GM12878 (cell line): Measurements from ENCODE around the gene ABHD17A. TPM values are rescaled to one million over a fixed set of nuclear protein-coding genes. Genes with fewer than 3 reads are reported as not detected.
A peak's percentile ranks its signal among the peaks of the same experiment; 100 is the strongest.
"Not testable (repeated sequence)": the region's sequence is repeated elsewhere in the genome, so short reads cannot be mapped to it uniquely, and the experiment has no call there.

Experiments
- ATAC-seq: fragments of 200-7000 bp; cut with Tn5 transposase; 3 replicates; pipeline ENCODE4 v1.9.1; 2020; ENCODE audit warnings: mild to moderate bottlenecking, moderate library complexity
- BruUV-seq: library from RNA; stranded (reverse); fragments of 400-500 nt; replicated peaks from 2 replicates; lab custom pipeline; 2021; lab: Mats Ljungman, UMichigan
- CTCF ChIA-PET: fragments of 300-600 bp; sonication (Branson Sonifier 250); formaldehyde crosslinking; extraction: SDS; loops from one replicate; lab custom pipeline; 2021; ENCODE audit warnings: inconsistent platforms; lab: Yijun Ruan, JAX
- POLR2A ChIA-PET: fragments of 350-600 bp; formaldehyde crosslinking; extraction: SDS; loops from one replicate; lab custom pipeline; 2021; ENCODE audit warnings: inconsistent platforms; lab: Charles Lee
- RAD21 ChIA-PET: fragments of 300-600 bp; sonication (Branson Sonifier 250); formaldehyde crosslinking; loops from one replicate; lab custom pipeline; 2023; ENCODE audit warnings: antibody characterized with exemption; ENCODE audit not compliant: unreplicated experiment; lab: Charles Lee
- SMC1A ChIA-PET: fragments of 300-600 bp; sonication (Branson Sonifier 250); formaldehyde crosslinking; loops from one replicate; lab custom pipeline; 2023; ENCODE audit not compliant: unreplicated experiment, uncharacterized antibody; lab: Charles Lee
- DNase-seq: peaks from one replicate; pipeline ENCODE4 v3.0.0-alpha.2; 2011; ENCODE audit warnings: low read depth, low spot score
- FAIRE-seq: peaks from 3 replicates; lab custom pipeline; 2011; peaks lifted over from hg19 to GRCh38; lab: Jason Lieb, UNC
- H2AFZ ChIP-seq: 2 replicates; pipeline ENCODE4 v1.6.0; 2011; ENCODE audit warnings: low read depth, low read length, control low read depth; ENCODE audit not compliant: control insufficient read depth
- H3K27ac ChIP-seq: 2 replicates; pipeline ENCODE4 v1.5.1; 2011; ENCODE audit warnings: control low read depth; ENCODE audit not compliant: control insufficient read depth, insufficient read depth
- H3K27me3 ChIP-seq, 2 experiments: replicated peaks in 1 of 2; 2 replicates each; pipeline versions ENCODE4 v1.6.0 to v1.6.1; 2011; ENCODE audit warnings: low read length in 1 of 2; ENCODE audit not compliant: control insufficient read depth in 2 of 2, insufficient read depth in 2 of 2
- H3K36me3 ChIP-seq, 2 experiments: 2 replicates each; pipeline ENCODE4 v1.5.1; 2011; ENCODE audit warnings: low read length in 1 of 2; ENCODE audit not compliant: control insufficient read depth in 2 of 2, insufficient read depth in 2 of 2
- H3K4me1 ChIP-seq: 2 replicates; pipeline ENCODE4 v1.6.1; 2011; ENCODE audit warnings: mild to moderate bottlenecking, low read length, moderate library complexity, mixed read lengths; ENCODE audit not compliant: control insufficient read depth, insufficient read depth
- H3K4me2 ChIP-seq: 2 replicates; pipeline ENCODE4 v1.6.0; 2011; ENCODE audit warnings: control low read depth; ENCODE audit not compliant: control insufficient read depth, insufficient read depth
- H3K4me3 ChIP-seq: fragments of 200-600 bp; sonication (generic); 2 replicates; pipeline ENCODE4 v1.5.1; 2016
- H3K79me2 ChIP-seq: 2 replicates; pipeline ENCODE4 v1.6.0; 2011; ENCODE audit warnings: low read length; ENCODE audit not compliant: control insufficient read depth, insufficient read depth
- H3K9ac ChIP-seq: 2 replicates; pipeline ENCODE4 v1.8.0; 2011; ENCODE audit warnings: low read length, control low read depth, mixed read lengths; ENCODE audit not compliant: control insufficient read depth, insufficient read depth
- H3K9me3 ChIP-seq: replicated peaks from 3 replicates; pipeline ENCODE4 v1.5.1; 2011; ENCODE audit warnings: mild to moderate bottlenecking, low read length; ENCODE audit not compliant: control insufficient read depth, insufficient read depth
- H4K20me1 ChIP-seq: 2 replicates; pipeline ENCODE4 v1.6.0; 2011; ENCODE audit not compliant: control insufficient read depth, insufficient read depth
- BACH1 ChIP-seq: fragments of 450-650 bp; IDR thresholded peaks from 2 replicates; pipeline ENCODE4 v1.6.1; 2017; ENCODE audit warnings: mild to moderate bottlenecking, borderline replicate concordance
- CBX3 ChIP-seq: fragments of 200-600 bp; sonication (generic); IDR thresholded peaks from 2 replicates; pipeline ENCODE4 v1.6.1; 2016; ENCODE audit warnings: low read depth, borderline replicate concordance
- CREB1 ChIP-seq: IDR thresholded peaks from 2 replicates; pipeline ENCODE4 v1.6.1; 2012; ENCODE audit warnings: low read depth, mild to moderate bottlenecking, inconsistent platforms
- DPF2 ChIP-seq: fragments of 450-650 bp; IDR thresholded peaks from 2 replicates; pipeline ENCODE4 v1.6.1; 2017; ENCODE audit warnings: mild to moderate bottlenecking
- GATAD2B ChIP-seq: fragments of 450-650 bp; conservative IDR thresholded peaks from 2 replicates; pipeline ENCODE4 v1.6.1; 2017; ENCODE audit warnings: low read depth, mild to moderate bottlenecking, moderate library complexity
- HDAC6 ChIP-seq: fragments of 200-600 bp; sonication (generic); IDR thresholded peaks from one replicate; pipeline ENCODE4 v1.8.0; 2017; ENCODE audit warnings: antibody characterized with exemption; ENCODE audit not compliant: unreplicated experiment
- MAX ChIP-seq: IDR thresholded peaks from 2 replicates; pipeline ENCODE4 v1.6.1; 2012; ENCODE audit warnings: low read depth, low read length, improper control_type of control experiment
- MYB ChIP-seq: fragments of 150-350 bp; IDR thresholded peaks from 2 replicates; pipeline ENCODE4 v1.6.1; 2014; ENCODE audit warnings: mild to moderate bottlenecking, low read depth, low read length, borderline replicate concordance
- PML ChIP-seq: IDR thresholded peaks from 2 replicates; pipeline ENCODE4 v1.6.1; 2012; ENCODE audit warnings: low read length, inconsistent platforms
- POLR2A ChIP-seq: IDR thresholded peaks from 2 replicates; pipeline ENCODE4 v1.6.1; 2011; ENCODE audit warnings: low read depth, mild to moderate bottlenecking, low read length
- PRDM15 ChIP-seq: fragments of 450-650 bp; formaldehyde crosslinking; IDR thresholded peaks from 2 replicates; pipeline ENCODE4 v1.4.0; 2020; ENCODE audit warnings: mild to moderate bottlenecking, moderate library complexity
- SIX5 ChIP-seq: IDR thresholded peaks from 2 replicates; pipeline ENCODE4 v1.6.1; 2011; ENCODE audit warnings: mild to moderate bottlenecking, low read depth, low read length, moderate library complexity; ENCODE audit not compliant: severe bottlenecking
- SPI1 ChIP-seq: IDR thresholded peaks from 2 replicates; pipeline ENCODE4 v1.6.1; 2011; ENCODE audit warnings: low read depth, mild to moderate bottlenecking, low read length, moderate library complexity, borderline replicate concordance; ENCODE audit not compliant: insufficient read depth
- TCF12 ChIP-seq: IDR thresholded peaks from 2 replicates; pipeline ENCODE4 v1.6.1; 2011; ENCODE audit warnings: low read depth, mild to moderate bottlenecking, low read length
- ZBED1 ChIP-seq: IDR thresholded peaks from 2 replicates; pipeline ENCODE4 v1.6.1; 2016; ENCODE audit warnings: borderline replicate concordance
- WGBS: methylation state at CpG from one replicate; pipeline ENCODE4 v1.1.6; 2016; ENCODE audit warnings: low lambda C conversion rate; ENCODE audit not compliant: insufficient replicate concordance, insufficient coverage; ENCODE audit errors: missing lambda C conversion rate; 5-methylcytosine and 5-hydroxymethylcytosine counted together
- in situ Hi-C: fragments of 300-500 bp; cut with MboI; formaldehyde crosslinking; loops from 9 replicates; pipeline ENCODE4 v1.14.3; 2018; ENCODE audit warnings: mixed read lengths
- intact Hi-C: fragments of 100-400 bp; cut with micrococcal nuclease; formaldehyde crosslinking; loops from one replicate; pipeline ENCODE4 v1.14.2; 2022; ENCODE audit not compliant: unreplicated experiment
- polyA plus RNA-seq, 11 experiments: library from polyadenylated mRNA; depleted of rRNA in 4 of 11; unstranded in 6 of 11; stranded (reverse) in 5 of 11; fragments of >200 nt; fragmentation: Nextera tagmentation in 4 of 11; fragmentation: Illumina TruSeq in 1 of 11; extraction: Ambion mirVana in 4 of 11; extraction: Trizol in 1 of 11; gene quantifications; 1 replicate in 1 of 11; 2 replicates in 10 of 11; pipeline versions ENCODE4 v1.2.1 to v1.2.3, GENCODE V29; 2011 to 2016; ENCODE audit warnings: inconsistent platforms in 2 of 11, missing spikeins in 2 of 11, low read depth in 1 of 11
- total RNA-seq, 4 experiments: library from RNA; depleted of rRNA in 3 of 4; stranded (reverse); fragments of >200 nt in 3 of 4; fragmentation: Illumina TruSeq in 1 of 4; extraction: Trizol in 1 of 4; gene quantifications; 2 replicates each; pipeline versions ENCODE4 v1.2.1 to v1.2.3, GENCODE V29; 2013 to 2021

Gene ABHD17A
- total and polyA plus RNA-seq, 10 of the 15 experiments (the other 5 are each of a cell fraction or from before 2014, with no cell fraction given): 0.13 to 126 (median 28.8) TPM; not detected in 1

DNA sequence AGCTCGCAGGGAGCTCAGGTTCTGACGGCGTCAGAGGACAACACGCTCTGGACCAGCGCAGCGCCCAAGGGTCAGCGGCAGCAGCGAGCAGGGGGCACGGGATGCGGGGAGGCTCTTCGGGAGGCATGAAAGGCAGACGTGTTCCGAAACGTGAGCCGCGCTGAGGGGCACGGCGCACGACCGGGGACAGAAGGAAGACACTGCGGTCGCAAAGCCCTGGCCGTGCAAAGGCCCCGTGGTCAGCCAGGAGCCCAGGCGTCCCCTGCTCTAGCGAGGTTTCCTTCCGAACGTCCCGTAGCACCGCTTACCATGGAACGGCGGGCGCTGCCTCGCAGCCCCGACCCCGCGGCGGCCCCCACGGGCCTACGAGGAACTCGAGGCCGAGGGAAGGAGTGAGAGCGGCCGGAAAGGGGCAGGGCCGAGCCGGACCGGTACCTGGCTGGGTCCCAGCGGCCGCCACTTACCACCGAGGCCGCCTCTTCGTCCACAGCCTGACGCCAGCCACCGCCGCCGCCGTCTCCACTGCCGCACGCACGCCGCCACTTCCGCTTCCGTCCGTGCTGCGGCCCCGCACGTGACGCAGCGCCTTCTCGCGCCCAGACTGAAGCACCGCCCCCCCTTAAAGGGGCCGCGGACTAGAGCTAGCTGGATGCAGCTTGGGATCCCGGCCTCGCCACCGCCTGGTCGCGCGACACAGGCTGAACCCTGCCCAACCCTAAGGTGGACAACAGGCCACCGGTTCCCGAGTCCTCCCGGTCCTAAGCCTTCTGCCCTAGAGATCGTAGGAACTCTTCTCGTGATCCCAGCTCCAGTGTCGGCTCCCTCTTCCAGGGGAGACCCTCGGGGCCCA is 9.4 kb downstream of the ABHD17A start (continued):
- TF ChIP-seq PRDM15 (no peak), CREB1 (peak; percentile 90), CBX3 (no peak), DPF2 (peak; percentile 84), SIX5 (no peak), ZBED1 (peak; percentile 64; the same call in 1 of the 2 replicates), POLR2A (peak; percentile 96), GATAD2B (peak; percentile 95), MAX (peak; percentile 98), PML (no peak; the same call in 1 of the 2 replicates), SPI1 (peak; percentile 74), MYB (no peak), TCF12 (0 out of 2 replicates have a peak, but pooled peaks have one; percentile 17), BACH1 (peak; percentile 93), HDAC6 (no peak)

DNA sequence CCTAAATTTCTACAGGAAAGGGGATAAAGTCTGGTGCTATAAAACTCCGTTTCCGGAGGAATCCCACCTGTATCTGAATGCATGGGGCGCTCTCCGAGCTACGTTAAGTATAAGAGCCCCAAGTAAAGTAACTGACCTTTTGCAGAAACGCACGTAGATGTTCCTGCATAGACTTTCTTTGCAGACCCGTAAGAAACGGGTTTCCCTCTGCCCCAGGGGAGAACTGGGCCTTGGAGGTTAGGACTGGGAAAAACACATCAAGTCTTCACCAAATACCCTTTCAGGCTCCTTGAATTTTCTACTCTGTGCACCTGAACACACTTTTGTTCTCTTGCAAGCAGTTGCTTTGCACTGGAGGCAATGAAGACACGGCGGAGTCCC is 10.0 kb downstream of the ABHD17A start:
- H3K36me3 ChIP-seq, BruUV-seq, H4K20me1 ChIP-seq, H3K9me3 ChIP-seq, in situ Hi-C loops, H3K27me3 ChIP-seq, DNase-seq, intact Hi-C loops, H3K4me1 ChIP-seq, H2AFZ ChIP-seq: not testable (repeated sequence)
- ChIA-PET RAD21 (interaction anchor here (0.8 to 1.7 kb wide), 5 partner anchors 10 to 34 kb away, joined by 3 to 6 read pairs (median 5); no protein-coding TSS in a partner anchor), POLR2A (interaction anchor here (0.7 to 2.4 kb wide), 8 partner anchors 9 to 718 kb away, joined by 3 to 15 read pairs (median 6); no protein-coding TSS in a partner anchor), CTCF (interaction anchor here (0.7 to 3.2 kb wide), 6 partner anchors 9 to 67 kb away, joined by 3 to 19 read pairs (median 3); no protein-coding TSS in a partner anchor), SMC1A (interaction anchor here (0.9 to 1.2 kb wide), 4 partner anchors 11 to 29 kb away, joined by 3 to 6 read pairs (median 4); no protein-coding TSS in a partner anchor)
- peak; percentile 14 for ATAC-seq
- peak overlapping the region; percentile 89 for H3K4me3 ChIP-seq
- peak overlapping the region; percentile 85 for H3K4me2 ChIP-seq
- peak; percentile 52 for FAIRE-seq
- 2% methylated on average over 11 of the region's 11 CpGs for WGBS
- peak overlapping the region; percentile 94 for H3K9ac ChIP-seq
- H3K27ac ChIP-seq: peak overlapping the region; percentile 93
- H3K79me2 ChIP-seq: peaks cover 39% of the 10 kb centered on the region
